ENCODE results near the gene F12.

F12 gene

GRCh38 chr5:177354256-177354655 lies 55.1 kb downstream of the F12 start:
- ChIA-PET POLR2A (interaction anchor here (4.2 kb wide), 1 partner anchor 12 kb away, joined by 38 read pairs; no protein-coding TSS in a partner anchor), CTCF (no interaction called here)
- DNase-seq (ENCODE audit: extremely low spot score) = no peak
- TF ChIP-seq BHLHE40 (IDR thresholded peaks at IDR 0.05; ENCODE audit: borderline replicate concordance) = no peak
- TF ChIP-seq FOXK2 (IDR thresholded peaks at IDR 0.05) = no peak
- TF ChIP-seq TARDBP (IDR thresholded peaks at IDR 0.05) = no peak
- TF ChIP-seq FOXA1 (IDR thresholded peaks at IDR 0.05) = no peak
- no peak for TF ChIP-seq CTBP1 (IDR thresholded peaks at IDR 0.05; ENCODE audit: borderline replicate concordance)
- TF ChIP-seq NFRKB (IDR thresholded peaks at IDR 0.05) = no peak
- TF ChIP-seq ARNT (IDR thresholded peaks at IDR 0.05) = no peak
- TF ChIP-seq LEF1 (IDR thresholded peaks at IDR 0.05; ENCODE audit: borderline replicate concordance) = no peak
- no peak for TF ChIP-seq ELF4 (IDR thresholded peaks at IDR 0.05)
- no peak for TF ChIP-seq FOXM1 (IDR thresholded peaks at IDR 0.05; ENCODE audit: borderline replicate concordance)
- no peak for TF ChIP-seq L3MBTL2 (conservative IDR thresholded peaks at IDR 0.05)
- TF ChIP-seq HDGF (IDR thresholded peaks at IDR 0.05; ENCODE audit: borderline replicate concordance) = no peak
- no peak for TF ChIP-seq PKNOX1 (IDR thresholded peaks at IDR 0.05)
- TF ChIP-seq ZNF384 (IDR thresholded peaks at IDR 0.05) = no peak
- TF ChIP-seq SP1 (IDR thresholded peaks at IDR 0.05) = no peak
- TF ChIP-seq SUZ12 (IDR thresholded peaks at IDR 0.05) = no peak

GRCh38 chr5:177353093-177353492 lies 56.3 kb downstream of the F12 start:
- POLR2A ChIA-PET = interaction anchor here (0.9 to 4.2 kb wide), 5 partner anchors 8 to 85 kb away, joined by 3 to 42 read pairs (median 22); no protein-coding TSS in a partner anchor
- no peak for DNase-seq (ENCODE audit: extremely low spot score)
- CTCF ChIA-PET = interaction anchor here (1.3 kb wide), 1 partner anchor 14 kb away, joined by 4 read pairs; no protein-coding TSS in a partner anchor
- TF ChIP-seq ELF4 (IDR thresholded peaks at IDR 0.05) (no peak), FOXA1 (IDR thresholded peaks at IDR 0.05) (no peak), ZNF384 (IDR thresholded peaks at IDR 0.05) (no peak), NFRKB (IDR thresholded peaks at IDR 0.05) (no peak), SP1 (IDR thresholded peaks at IDR 0.05) (no peak), FOXM1 (IDR thresholded peaks at IDR 0.05; ENCODE audit: borderline replicate concordance) (no peak), L3MBTL2 (conservative IDR thresholded peaks at IDR 0.05) (no peak), SUZ12 (IDR thresholded peaks at IDR 0.05) (no peak), HDGF (IDR thresholded peaks at IDR 0.05; ENCODE audit: borderline replicate concordance) (no peak), CTBP1 (IDR thresholded peaks at IDR 0.05; ENCODE audit: borderline replicate concordance) (no peak), FOXK2 (IDR thresholded peaks at IDR 0.05) (no peak), LEF1 (IDR thresholded peaks at IDR 0.05; ENCODE audit: borderline replicate concordance) (no peak), ARNT (IDR thresholded peaks at IDR 0.05) (no peak), TARDBP (IDR thresholded peaks at IDR 0.05) (no peak), PKNOX1 (IDR thresholded peaks at IDR 0.05) (no peak), BHLHE40 (IDR thresholded peaks at IDR 0.05; ENCODE audit: borderline replicate concordance) (no peak)
